ENCODE results near the gene SLC22A9. TPM values are rescaled to one million over a fixed set of nuclear protein-coding genes. Genes with fewer than 3 reads are reported as not detected.

The SLC22A9 gene
- total RNA-seq, 1 donor = not detected

DNA sequence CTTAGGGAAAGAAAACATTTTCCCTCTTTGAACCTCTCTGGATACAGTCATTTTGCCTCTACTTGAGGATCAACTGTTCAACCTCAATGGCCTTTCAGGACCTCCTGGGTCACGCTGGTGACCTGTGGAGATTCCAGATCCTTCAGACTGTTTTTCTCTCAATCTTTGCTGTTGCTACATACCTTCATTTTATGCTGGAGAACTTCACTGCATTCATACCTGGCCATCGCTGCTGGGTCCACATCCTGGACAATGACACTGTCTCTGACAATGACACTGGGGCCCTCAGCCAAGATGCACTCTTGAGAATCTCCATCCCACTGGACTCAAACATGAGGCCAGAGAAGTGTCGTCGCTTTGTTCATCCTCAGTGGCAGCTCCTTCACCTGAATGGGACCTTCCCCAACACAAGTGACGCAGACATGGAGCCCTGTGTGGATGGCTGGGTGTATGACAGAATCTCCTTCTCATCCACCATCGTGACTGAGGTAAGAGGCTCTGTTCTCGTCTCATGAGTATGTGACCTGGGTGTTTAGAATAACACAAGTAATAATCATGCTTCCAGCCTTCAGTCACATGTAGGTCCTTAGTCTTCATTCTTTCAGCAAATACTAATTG is 495 bp downstream of the SLC22A9 start:
- TF ChIP-seq, protein P1, sequence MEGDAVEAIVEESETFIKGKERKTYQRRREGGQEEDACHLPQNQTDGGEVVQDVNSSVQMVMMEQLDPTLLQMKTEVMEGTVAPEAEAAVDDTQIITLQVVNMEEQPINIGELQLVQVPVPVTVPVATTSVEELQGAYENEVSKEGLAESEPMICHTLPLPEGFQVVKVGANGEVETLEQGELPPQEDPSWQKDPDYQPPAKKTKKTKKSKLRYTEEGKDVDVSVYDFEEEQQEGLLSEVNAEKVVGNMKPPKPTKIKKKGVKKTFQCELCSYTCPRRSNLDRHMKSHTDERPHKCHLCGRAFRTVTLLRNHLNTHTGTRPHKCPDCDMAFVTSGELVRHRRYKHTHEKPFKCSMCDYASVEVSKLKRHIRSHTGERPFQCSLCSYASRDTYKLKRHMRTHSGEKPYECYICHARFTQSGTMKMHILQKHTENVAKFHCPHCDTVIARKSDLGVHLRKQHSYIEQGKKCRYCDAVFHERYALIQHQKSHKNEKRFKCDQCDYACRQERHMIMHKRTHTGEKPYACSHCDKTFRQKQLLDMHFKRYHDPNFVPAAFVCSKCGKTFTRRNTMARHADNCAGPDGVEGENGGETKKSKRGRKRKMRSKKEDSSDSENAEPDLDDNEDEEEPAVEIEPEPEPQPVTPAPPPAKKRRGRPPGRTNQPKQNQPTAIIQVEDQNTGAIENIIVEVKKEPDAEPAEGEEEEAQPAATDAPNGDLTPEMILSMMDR (IDR thresholded peaks at IDR 0.05; ENCODE audit: insufficient read depth, low read depth, low read length) = no peak
- DNase-seq (ENCODE audit: low read depth) = no peak
- H3K4me3 ChIP-seq (ENCODE audit: low read depth, low read length) = no peak overlapping the region

DNA sequence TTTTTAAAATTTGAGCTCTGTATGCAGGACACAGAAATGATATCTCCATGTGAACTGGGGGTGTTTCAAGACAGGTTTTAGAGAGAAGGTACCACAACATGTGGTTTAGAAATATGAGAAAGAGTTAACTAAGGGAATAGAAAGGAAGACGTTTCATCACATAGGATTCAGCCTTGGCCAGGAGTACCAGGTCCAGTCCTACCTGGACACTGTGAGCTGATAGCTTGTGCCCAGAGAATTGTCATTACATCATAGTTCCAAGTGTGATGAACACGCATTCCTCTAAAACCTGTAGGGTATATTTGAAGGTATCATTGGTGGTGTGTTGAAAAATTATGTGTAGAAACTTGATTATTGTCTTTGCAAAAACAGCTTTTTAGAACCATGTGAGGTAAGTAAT is 1.8 kb downstream of the SLC22A9 start:
- H3K4me3 ChIP-seq (ENCODE audit: low read depth, low read length) = no peak overlapping the region
- TF ChIP-seq, protein P1 (IDR thresholded peaks at IDR 0.05; ENCODE audit: insufficient read depth, low read depth, low read length) = no peak
- DNase-seq (ENCODE audit: low read depth) = no peak

DNA sequence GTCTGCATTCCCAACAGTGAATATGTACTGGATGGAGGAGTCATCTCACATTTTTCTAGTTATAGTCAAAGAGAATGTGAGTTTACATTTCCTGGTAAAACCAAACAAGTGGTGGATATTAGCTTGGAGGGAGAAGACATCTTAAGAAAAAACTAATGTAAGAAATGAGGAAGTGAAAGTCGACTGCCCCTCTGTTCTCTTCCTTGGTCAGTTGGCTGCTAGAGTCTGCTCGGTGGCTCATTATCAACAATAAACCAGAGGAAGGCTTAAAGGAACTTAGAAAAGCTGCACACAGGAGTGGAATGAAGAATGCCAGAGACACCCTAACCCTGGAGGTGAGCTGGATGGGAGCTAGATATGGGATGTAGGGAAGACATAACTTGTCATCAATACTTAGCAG is 5.8 kb downstream of the SLC22A9 start:
- DNase-seq (ENCODE audit: low read depth) = no peak
- no peak overlapping the region for H3K4me3 ChIP-seq (ENCODE audit: low read depth, low read length)
- TF ChIP-seq, protein P1 (IDR thresholded peaks at IDR 0.05; ENCODE audit: insufficient read depth, low read depth, low read length) = no peak

DNA sequence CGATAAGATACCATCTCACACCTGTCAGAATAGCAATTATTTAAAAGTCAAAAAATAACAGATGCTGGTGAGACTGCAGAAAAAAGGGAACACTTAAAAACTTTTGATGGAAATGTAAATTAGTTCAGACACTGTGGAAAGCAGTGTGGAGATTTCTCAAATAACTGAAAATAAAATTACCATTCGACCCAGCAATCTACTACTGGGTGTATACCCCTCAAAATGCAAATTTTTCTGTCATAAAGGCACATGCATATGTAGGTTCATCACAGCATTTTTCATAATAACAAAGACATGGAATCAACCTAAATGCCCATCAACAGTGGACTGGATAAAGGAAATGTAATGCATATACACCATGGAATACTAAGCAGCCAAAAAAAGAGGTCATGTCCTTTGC is 10.5 kb downstream of the SLC22A9 start:
- TF ChIP-seq, protein P1 (IDR thresholded peaks at IDR 0.05; ENCODE audit: insufficient read depth, low read depth, low read length) = no peak
- DNase-seq (ENCODE audit: low read depth) = no peak
- no peak overlapping the region for H3K4me3 ChIP-seq (ENCODE audit: low read depth, low read length)

DNA sequence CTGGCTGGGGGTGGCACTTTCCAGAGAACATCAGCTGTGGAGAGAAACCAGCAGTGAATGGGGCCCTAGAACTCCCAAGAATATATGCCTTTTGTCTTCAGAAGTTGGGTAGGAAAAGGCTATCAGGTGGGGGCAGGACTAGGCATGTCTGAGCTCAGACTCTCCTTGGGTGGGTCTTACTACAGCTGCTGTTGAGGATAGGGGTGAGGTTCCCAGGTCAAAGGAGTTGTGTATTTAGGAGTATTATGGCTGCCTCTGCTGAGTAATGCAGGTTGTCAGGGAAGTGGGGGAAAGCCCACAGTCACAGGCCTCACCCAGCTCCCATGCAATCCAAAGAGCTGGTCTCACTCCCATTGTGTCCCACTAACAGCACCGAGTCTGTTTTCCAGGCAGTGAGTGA is 26.1 kb downstream of the SLC22A9 start:
- no peak overlapping the region for H3K4me3 ChIP-seq (ENCODE audit: low read depth, low read length)
- DNase-seq (ENCODE audit: low read depth) = no peak
- TF ChIP-seq, protein P1 (IDR thresholded peaks at IDR 0.05; ENCODE audit: insufficient read depth, low read depth, low read length) = no peak

DNA sequence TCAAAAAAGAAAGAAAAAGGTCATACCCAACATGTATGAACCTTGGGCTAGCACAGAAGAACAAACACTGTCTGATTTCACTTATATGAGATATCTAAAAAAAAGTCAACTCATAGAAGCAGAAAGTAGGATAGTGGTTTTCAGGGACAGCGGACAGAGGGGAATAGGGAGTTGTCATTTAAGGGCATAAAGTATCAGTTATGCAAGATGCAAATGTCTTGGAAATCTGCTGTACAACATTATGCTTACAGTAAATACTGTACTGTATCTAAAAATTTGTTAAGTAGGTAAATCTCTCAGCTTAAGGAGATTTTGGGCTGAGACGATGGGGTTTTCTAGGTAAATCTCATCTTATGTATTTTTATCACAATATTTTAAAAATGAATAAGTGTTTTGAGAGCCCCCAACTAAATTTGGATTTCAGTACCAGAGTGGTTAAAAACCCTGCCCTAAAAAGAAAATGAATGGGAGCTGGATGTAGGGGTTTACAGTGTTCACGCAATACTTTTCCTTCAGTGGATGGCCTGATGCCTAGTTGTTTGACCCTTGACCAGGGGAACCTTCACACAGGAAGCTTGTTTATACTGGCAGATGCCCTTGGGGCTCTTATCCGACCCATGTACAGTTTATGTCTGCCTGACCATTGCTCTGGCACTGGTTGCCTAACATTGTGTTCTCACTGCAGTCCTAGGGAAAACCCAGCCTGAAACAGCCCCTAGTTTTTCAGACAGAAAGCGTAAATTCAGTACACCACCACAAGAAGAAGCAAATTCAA is 34.8 kb downstream of the SLC22A9 start:
- no peak overlapping the region for H3K4me3 ChIP-seq (ENCODE audit: low read depth, low read length)
- TF ChIP-seq, protein P1 (IDR thresholded peaks at IDR 0.05; ENCODE audit: insufficient read depth, low read depth, low read length) = no peak
- DNase-seq (ENCODE audit: low read depth) = peak; percentile 5
